ENCODE results near the gene RBM47. TPM values are rescaled to one million over a fixed set of nuclear protein-coding genes. Genes with fewer than 3 reads are reported as not detected.

RBM47 gene
- total and polyA plus RNA-seq, 9 of the 15 experiments (the other 6 are each of a cell fraction or from before 2014, with no cell fraction given) = 1.4 to 6.4 (median 3.3) TPM

GRCh38 chr4:40473578-40474388 lies 155.9 kb downstream of the RBM47 start (continued):
- TF ChIP-seq ZBTB5 (IDR thresholded peaks at IDR 0.05) (no peak), ZBTB26 (CRISPR knock-in tag; IDR thresholded peaks at IDR 0.05) (no peak), NFATC3 (IDR thresholded peaks at IDR 0.05) (no peak), GTF2B (IDR thresholded peaks at IDR 0.05; ENCODE audit: extremely low read depth, insufficient read length) (no peak), ETS2 (tag; IDR thresholded peaks at IDR 0.05; ENCODE audit: borderline replicate concordance, poor library complexity, severe bottlenecking) (no peak), NKRF (IDR thresholded peaks at IDR 0.05; ENCODE audit: borderline replicate concordance) (no peak), KDM4B (IDR thresholded peaks at IDR 0.05; ENCODE audit: borderline replicate concordance in 2 of 2, low read depth in 1 of 2) (no peak), ZBTB40 (IDR thresholded peaks at IDR 0.05) (no peak), ZBTB40 (CRISPR knock-in tag; IDR thresholded peaks at IDR 0.05) (no peak), MAFF (IDR thresholded peaks at IDR 0.05; ENCODE audit: low read length) (peak; percentile 80), MAFK (IDR thresholded peaks at IDR 0.05; ENCODE audit: low read length) (peak; percentile 85)
